HK-2 (cell line): ENCODE results near the gene RPTOR.
"Not testable (repeated sequence)": the region's sequence is repeated elsewhere in the genome, so short reads cannot be mapped to it uniquely, and the experiment has no call there.

ENCODE experiments used
- DNase-seq: peaks from one replicate; pipeline ENCODE4 v3.0.0-alpha.2; 2018; ENCODE audit not compliant: unreplicated experiment

Gene RPTOR

GRCh38 chr17:80555266-80555665 is 10.6 kb downstream of the RPTOR start:
- no peak for DNase-seq

DNA sequence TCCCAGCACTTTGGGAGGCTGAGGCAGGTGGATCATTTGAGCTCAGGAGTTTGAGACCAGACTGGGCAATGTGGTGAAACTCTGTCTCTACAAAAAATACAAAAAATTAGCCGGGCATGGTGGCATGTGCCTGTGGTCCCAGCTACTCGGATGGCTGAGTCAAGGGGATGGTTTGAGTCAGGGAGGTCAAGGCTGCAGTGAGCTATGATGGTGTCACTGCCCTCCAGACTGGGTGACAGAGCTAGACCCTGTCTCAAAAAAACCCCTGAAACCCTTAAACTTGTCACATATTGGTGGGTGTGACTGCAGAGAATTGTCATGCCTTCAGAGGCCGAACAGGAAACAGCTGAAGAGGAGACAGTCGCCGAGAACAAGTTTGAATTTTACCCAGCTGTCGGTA is 13.4 kb downstream of the RPTOR start:
- DNase-seq: no peak

- no peak for DNase-seq
These were observed 15.2 kb downstream of the RPTOR start for GRCh38 chr17:80559825-80560251.

- DNase-seq: no peak
These were observed 17.0 kb downstream of the RPTOR start for GRCh38 chr17:80561541-80562114.

GRCh38 chr17:80564545-80564944 is 19.9 kb downstream of the RPTOR start:
- no peak for DNase-seq

- no peak for DNase-seq
These were observed 20.9 kb downstream of the RPTOR start for GRCh38 chr17:80565343-80566053.

DNA sequence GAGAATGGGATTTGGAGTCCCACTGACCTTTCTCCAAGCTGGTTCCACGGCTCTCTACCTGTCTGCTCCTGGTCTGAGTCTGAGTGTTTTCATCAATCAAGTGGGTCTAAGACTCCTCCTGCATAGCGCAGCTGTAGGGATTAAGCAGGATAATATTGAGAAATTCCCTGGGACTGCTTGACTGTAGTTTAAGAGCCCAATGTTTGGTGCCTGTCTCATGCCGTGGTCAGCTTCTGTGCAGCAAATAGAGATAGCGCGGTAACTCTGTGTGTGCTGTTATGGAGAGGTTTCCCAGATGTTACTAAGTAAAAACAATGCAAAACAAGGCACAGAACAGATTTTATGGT is 21.4 kb downstream of the RPTOR start:
- DNase-seq: no peak

GRCh38 chr17:80568246-80568645 is 23.6 kb downstream of the RPTOR start:
- no peak for DNase-seq

DNA sequence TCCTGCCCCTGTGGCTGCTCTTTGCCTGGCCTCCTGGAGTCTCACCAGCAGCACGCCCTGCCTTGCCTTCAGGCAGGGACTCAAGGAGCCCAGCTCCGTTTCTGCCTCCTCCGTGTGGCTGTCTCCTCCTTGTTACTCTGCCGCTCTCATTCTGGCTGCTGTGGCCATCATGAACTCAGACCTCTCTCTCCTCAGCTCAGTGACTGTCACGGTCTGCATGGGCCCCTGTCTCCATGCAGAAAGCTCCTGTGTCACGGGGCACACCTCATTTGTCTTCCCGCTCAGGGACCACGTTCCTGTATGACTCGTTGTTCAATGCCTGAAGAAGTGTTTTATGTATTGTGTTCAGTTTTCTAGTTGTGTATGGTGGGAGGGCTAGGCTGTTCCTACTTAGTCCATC is 25.3 kb downstream of the RPTOR start:
- peak; percentile 42 for DNase-seq

GRCh38 chr17:80573701-80574100 is 29.1 kb downstream of the RPTOR start:
- no peak for DNase-seq

DNA sequence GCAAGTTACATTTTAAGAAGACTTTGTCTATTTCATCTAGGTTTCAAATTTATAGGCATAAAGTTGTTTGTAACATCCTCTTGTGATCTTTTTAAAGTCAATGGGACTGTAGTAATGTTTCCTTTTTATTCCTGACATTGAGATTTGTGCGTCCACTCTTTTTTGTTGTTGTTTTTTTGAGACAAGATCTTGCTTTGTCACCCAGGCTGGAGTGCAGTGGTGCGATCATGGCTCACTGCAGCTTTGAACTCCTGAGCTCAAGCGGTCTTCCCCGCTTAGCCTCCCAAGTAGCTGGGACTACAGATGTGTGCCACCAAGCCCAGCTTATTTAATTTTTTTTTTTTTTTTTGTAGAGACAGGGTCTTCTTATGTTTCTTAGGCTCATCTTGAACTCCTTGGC is 29.9 kb downstream of the RPTOR start:
- no peak for DNase-seq

GRCh38 chr17:80575057-80575875 is 30.6 kb downstream of the RPTOR start:
- DNase-seq: peak; percentile 87

GRCh38 chr17:80577876-80578570 is 33.4 kb downstream of the RPTOR start:
- DNase-seq: no peak

DNA sequence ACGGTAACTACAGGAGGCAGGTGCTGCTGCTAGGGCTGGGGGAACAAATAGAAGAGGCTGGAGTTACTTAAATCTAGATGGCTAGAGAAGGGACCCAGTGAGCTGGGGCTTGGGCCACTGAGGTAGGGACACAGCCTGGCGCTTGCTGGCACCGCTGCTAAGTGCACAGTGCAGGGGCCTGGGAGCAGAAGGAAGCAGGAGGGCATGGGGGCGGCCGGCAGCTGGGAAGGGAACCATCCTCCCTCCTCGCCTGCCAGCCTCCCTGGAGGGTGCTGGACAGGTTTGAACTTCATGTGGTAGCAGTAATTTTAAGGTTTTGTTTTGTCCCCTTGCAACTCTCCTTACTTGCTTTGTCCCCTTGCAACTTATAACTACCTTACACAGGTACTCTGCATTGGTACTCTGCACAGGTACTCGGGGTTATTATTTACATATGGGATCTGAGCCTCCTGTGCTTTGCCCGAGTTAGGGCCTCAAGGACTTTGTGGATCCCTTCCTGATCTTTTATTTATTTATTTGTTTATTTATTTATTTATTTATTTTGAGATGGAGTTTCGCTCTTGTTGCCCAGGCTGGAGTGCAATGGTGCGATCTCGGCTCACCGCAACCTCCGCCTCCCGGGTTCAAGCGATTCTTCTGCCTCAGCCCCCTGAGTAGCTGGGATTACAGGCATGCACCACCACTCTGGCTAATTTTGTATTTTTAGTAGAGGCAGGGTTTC is 34.2 kb downstream of the RPTOR start:
- DNase-seq: not testable (repeated sequence)

GRCh38 chr17:80582165-80582564 is 37.5 kb downstream of the RPTOR start:
- no peak for DNase-seq

GRCh38 chr17:80584176-80584905 is 39.7 kb downstream of the RPTOR start:
- no peak for DNase-seq

DNA sequence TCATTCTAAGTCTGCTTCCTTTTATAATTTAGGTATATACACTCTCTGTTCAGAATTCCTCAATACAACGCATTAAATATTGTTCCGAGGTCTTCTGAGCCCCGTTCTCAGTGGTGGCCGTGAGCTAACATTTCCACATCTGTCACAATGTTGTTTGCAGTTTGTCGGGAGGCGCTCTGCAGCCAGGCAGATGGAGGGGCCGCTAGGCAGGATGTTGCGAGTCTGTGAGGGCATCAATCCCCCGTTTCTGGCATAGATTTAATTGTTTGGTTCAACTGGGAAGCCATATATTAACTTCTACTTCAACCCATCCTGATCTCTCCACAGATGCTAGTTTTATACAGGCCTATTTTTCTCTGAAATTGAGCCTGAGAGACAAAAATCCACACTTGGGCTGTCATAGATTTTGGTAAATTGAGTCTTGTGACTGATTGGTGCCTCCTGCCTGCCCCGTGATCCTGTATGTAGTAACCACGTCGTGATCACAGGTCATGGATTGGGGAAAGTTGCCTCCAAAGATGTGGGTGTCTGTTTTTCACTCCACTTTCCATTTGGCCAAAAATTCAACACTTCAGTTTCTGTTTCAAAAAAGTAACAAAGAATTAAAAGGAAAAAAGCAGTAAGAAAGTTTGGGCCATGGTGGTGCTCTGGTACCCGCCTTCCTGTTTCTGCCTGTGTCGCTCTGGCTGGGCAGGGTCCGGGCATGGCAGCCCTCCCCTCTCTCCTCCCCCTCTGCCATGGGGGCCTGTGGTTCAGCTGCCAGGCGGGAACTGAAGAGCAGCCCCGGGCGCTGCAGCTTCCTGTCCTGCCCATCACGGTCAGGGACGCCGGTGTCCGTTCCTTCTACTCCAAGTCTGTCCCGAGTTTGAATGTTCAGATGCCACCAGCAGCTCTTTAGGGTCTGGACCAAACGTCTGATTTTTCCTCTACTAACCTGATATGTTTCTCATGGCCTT is 41.5 kb downstream of the RPTOR start:
- no peak for DNase-seq

DNA sequence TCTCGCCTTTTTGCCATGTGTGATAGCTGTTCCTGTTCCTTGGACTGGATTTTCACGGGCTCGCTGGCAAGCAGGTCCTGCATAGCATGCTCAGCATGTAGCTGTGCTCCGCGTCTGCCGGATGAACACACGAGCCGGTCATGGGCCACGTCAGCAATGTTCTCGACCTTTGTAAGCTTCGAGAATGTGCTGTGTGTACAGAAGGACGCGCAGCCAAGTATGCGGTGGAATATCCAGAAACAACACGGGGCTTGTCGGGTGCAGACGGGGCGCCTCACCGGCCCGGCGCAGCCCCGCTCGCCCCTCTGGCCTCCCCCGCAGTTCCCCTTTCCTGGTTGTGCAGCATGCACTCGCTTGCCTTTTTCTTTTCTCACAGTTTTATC is 42.2 kb downstream of the RPTOR start:
- no peak for DNase-seq

DNA sequence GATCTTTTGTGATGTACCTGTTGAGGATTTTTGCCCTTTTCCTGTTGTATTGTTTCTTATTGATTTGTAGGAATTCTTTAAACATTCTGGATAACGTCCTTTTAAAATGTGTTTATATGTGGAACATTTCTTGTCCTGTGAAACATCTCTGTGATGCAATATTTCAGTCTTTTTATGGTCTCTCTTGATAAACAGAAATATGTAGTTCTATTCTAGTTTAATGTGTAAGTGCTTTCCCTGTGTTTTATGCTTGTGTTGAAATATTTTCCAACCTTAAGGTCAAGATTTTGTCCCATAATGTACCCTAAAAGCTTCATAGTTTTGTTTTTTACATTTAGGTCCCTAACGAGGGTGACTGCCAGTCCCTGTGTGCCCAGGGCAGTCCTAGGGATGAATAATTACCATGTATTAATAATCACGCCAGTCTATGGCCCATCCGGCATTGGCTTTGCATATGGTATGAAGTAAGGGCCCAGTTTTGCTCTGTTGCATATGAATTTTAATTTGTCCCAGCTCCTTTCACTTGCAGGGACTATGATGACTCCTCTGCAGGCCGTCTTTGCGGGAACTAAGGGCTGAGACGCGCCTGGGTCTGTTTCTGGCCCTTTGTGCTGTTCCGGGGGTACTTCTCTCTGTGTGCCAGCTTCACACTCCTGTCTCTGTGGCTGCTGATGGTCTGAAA is 44.2 kb downstream of the RPTOR start:
- DNase-seq: no peak
